Aorta (tissue), 5 donors: ENCODE results near the gene ADCY1. TPM values are rescaled to one million over a fixed set of nuclear protein-coding genes. Genes with fewer than 3 reads are reported as not detected.

Source experiments
- ATAC-seq: fragments of 200-7000 bp; cut with Tn5 transposase; one replicate; pipeline ENCODE4 v1.9.1; 2022; ENCODE audit warnings: moderate library complexity; ENCODE audit not compliant: low FRiP score
- DNase-seq, 2 donors: peaks; one replicate each; pipeline ENCODE4 v3.0.0-alpha.2; 2020
- H3K27ac ChIP-seq, 2 donors: one replicate each; pipeline ENCODE4 v1.5.1; 2013; ENCODE audit warnings: low read length in 2 of 2, mild to moderate bottlenecking in 2 of 2, moderate library complexity in 2 of 2, control low read depth in 1 of 2, inconsistent platforms in 1 of 2, low read depth in 1 of 2
- H3K27me3 ChIP-seq, 2 donors: one replicate each; pipeline ENCODE4 v1.6.1; 2013; ENCODE audit warnings: control low read depth in 1 of 2, low read length in 1 of 2, mild to moderate bottlenecking in 1 of 2, moderate library complexity in 1 of 2; ENCODE audit not compliant: insufficient read depth in 2 of 2, control insufficient read depth in 1 of 2
- H3K36me3 ChIP-seq, 2 donors: one replicate each; pipeline ENCODE4 v1.6.1; 2013; ENCODE audit warnings: control low read depth in 1 of 2, low read length in 1 of 2, mild to moderate bottlenecking in 1 of 2; ENCODE audit not compliant: insufficient read depth in 2 of 2, control insufficient read depth in 1 of 2
- H3K4me1 ChIP-seq, 2 donors: one replicate each; pipeline ENCODE4 v1.6.1; 2013; ENCODE audit warnings: low read length in 2 of 2, control low read depth in 1 of 2, mild to moderate bottlenecking in 1 of 2, moderate library complexity in 1 of 2; ENCODE audit not compliant: insufficient read depth in 2 of 2, control insufficient read depth in 1 of 2
- H3K4me3 ChIP-seq, 2 donors: one replicate each; pipeline ENCODE4 v1.5.1; 2013; ENCODE audit warnings: low read length in 2 of 2, control low read depth in 1 of 2, mild to moderate bottlenecking in 1 of 2
- H3K9me3 ChIP-seq: one replicate; pipeline ENCODE4 v1.6.1; 2013; ENCODE audit warnings: mild to moderate bottlenecking, low read length; ENCODE audit not compliant: control insufficient read depth
- WGBS, 2 donors: extraction: QIAGEN DNeasy Blood & Tissue Kit; methylation state at CpG; one replicate each; pipeline ENCODE4 v1.1.7; 2013; 5-methylcytosine and 5-hydroxymethylcytosine counted together
- intact Hi-C, 2 donors: fragments of 100-400 bp; cut with DNase I; formaldehyde crosslinking; loops; one replicate each; pipeline versions ENCODE4 v1.14.2 to v1.15.0; 2022
- polyA plus RNA-seq, 2 donors: library from polyadenylated mRNA; stranded (reverse); fragments of 200-250 nt; gene quantifications; one replicate each; pipeline ENCODE4 v1.2.3, GENCODE V29; 2013
- total RNA-seq, 2 donors: library from RNA; stranded (reverse); fragmentation: NEBNext Ultra II Directional; extraction: Animal tissue kit (Norgen Biotek cat#: 25700); gene quantifications; one replicate each; pipeline ENCODE4 v1.2.1, GENCODE V29; 2021
- donor health status: healthy with polysubstance abuse.
- donor health status: Bipolar disorder and iron deficiency.
- donor health status: DM: no; HTN: no; CAD: no.
- donor health status: DM: no; HTN: no; CAD: no.
- donor health status: DM: yes; HTN: yes; CAD: no.

The ADCY1 gene
- total and polyA plus RNA-seq, 4 donors = 0.20 to 5.8 (median 1.8) TPM

- no peak for ATAC-seq
Observed at GRCh38 chr7:45687721-45688120, 113.6 kb downstream of the ADCY1 start.

GRCh38 chr7:45688382-45688781 lies 114.2 kb downstream of the ADCY1 start:
- Histone ChIP-seq H3K4me3 (no peak overlapping the region), H3K27ac (no peak overlapping the region), H3K4me1 (no peaks in the 10 kb centered on the region), H3K9me3 (no peaks in the 10 kb centered on the region), H3K27me3 (no peaks in the 10 kb centered on the region), H3K36me3 (no peaks in the 10 kb centered on the region)
- intact Hi-C loops = no loop called here
- DNase-seq (no peak), ATAC-seq (no peak)

More at GRCh38 chr7:45687721-45688120, 113.6 kb downstream of the ADCY1 start:
- no peak overlapping the region for H3K27ac ChIP-seq
- intact Hi-C loops = no loop called here
- peak in 1 of 2 donors; percentile 46 for DNase-seq
- no peaks in the 10 kb centered on the region for H3K36me3 ChIP-seq
- no peaks in the 10 kb centered on the region for H3K27me3 ChIP-seq
- H3K4me1 ChIP-seq = no peaks in the 10 kb centered on the region
- H3K9me3 ChIP-seq = no peaks in the 10 kb centered on the region
- 67 to 72% methylated on average over 3 of the region's 3 CpGs for WGBS, 2 donors
- no peak overlapping the region for H3K4me3 ChIP-seq

- no peaks in the 10 kb centered on the region for H3K4me1 ChIP-seq
- intact Hi-C loops = no loop called here
- no peaks in the 10 kb centered on the region for H3K36me3 ChIP-seq
- no peak overlapping the region for H3K4me3 ChIP-seq
- ATAC-seq (no peak), DNase-seq (no peak)
- no peak overlapping the region for H3K27ac ChIP-seq
- WGBS, 2 donors = 85 to 86% methylated on average over 10 of the region's 10 CpGs
- H3K27me3 ChIP-seq = no peaks in the 10 kb centered on the region
- H3K9me3 ChIP-seq = no peaks in the 10 kb centered on the region
Observed at GRCh38 chr7:45689011-45689796, 115.0 kb downstream of the ADCY1 start.

- Histone ChIP-seq H3K36me3 (no peaks in the 10 kb centered on the region), H3K4me3 (no peak overlapping the region), H3K9me3 (no peaks in the 10 kb centered on the region), H3K27me3 (no peaks in the 10 kb centered on the region), H3K27ac (no peak overlapping the region), H3K4me1 (no peaks in the 10 kb centered on the region)
- WGBS, 2 donors = 89 to 90% methylated on average over 15 of the region's 15 CpGs
- ATAC-seq (no peak), DNase-seq (peak in 1 of 2 donors; percentile 25)
- intact Hi-C loops = no loop called here
Observed at GRCh38 chr7:45689797-45690761, 115.9 kb downstream of the ADCY1 start.

- Histone ChIP-seq H3K4me3 (no peak overlapping the region), H3K36me3 (no peaks in the 10 kb centered on the region), H3K27me3 (no peaks in the 10 kb centered on the region), H3K4me1 (no peaks in the 10 kb centered on the region), H3K9me3 (no peaks in the 10 kb centered on the region), H3K27ac (no peak overlapping the region)
- ATAC-seq (no peak), DNase-seq (no peak)
- intact Hi-C loops = no loop called here
Observed at GRCh38 chr7:45690762-45691150, 116.6 kb downstream of the ADCY1 start.

GRCh38 chr7:45691155-45691656 lies 117.0 kb downstream of the ADCY1 start:
- intact Hi-C loops = no loop called here
- Histone ChIP-seq H3K27me3 (no peaks in the 10 kb centered on the region), H3K4me3 (no peak overlapping the region), H3K9me3 (no peaks in the 10 kb centered on the region), H3K4me1 (no peaks in the 10 kb centered on the region), H3K36me3 (no peaks in the 10 kb centered on the region), H3K27ac (no peak overlapping the region)
- ATAC-seq = no peak
- no peak for DNase-seq
- WGBS, 2 donors = 91% methylated on average over 6 of the region's 6 CpGs

GRCh38 chr7:45692031-45692430 lies 117.9 kb downstream of the ADCY1 start:
- Histone ChIP-seq H3K27ac (no peak overlapping the region), H3K9me3 (no peaks in the 10 kb centered on the region), H3K4me1 (no peaks in the 10 kb centered on the region), H3K27me3 (no peaks in the 10 kb centered on the region), H3K4me3 (no peak overlapping the region), H3K36me3 (no peaks in the 10 kb centered on the region)
- DNase-seq = no peak
- WGBS, 2 donors = 88% methylated on average over 3 of the region's 3 CpGs
- ATAC-seq = no peak
- intact Hi-C loops = no loop called here

- H3K9me3 ChIP-seq = no peaks in the 10 kb centered on the region
- H3K4me1 ChIP-seq = no peaks in the 10 kb centered on the region
- no peak overlapping the region for H3K27ac ChIP-seq
- no peak for ATAC-seq
- no peaks in the 10 kb centered on the region for H3K27me3 ChIP-seq
- no peaks in the 10 kb centered on the region for H3K36me3 ChIP-seq
- DNase-seq = no peak
- H3K4me3 ChIP-seq = no peak overlapping the region
- WGBS, 2 donors = 72 to 79% methylated on average over 5 of the region's 5 CpGs
- intact Hi-C loops = no loop called here
Observed at GRCh38 chr7:45695249-45695995, 121.3 kb downstream of the ADCY1 start.
